LNCAP (cell line): ENCODE data around the gene PDK2.

Experiments used
- CTCF ChIP-seq: fragments of 450-650 bp; IDR thresholded peaks from 2 replicates; pipeline ENCODE4 v1.5.1; 2017; ENCODE audit warnings: mild to moderate bottlenecking

Gene PDK2

DNA sequence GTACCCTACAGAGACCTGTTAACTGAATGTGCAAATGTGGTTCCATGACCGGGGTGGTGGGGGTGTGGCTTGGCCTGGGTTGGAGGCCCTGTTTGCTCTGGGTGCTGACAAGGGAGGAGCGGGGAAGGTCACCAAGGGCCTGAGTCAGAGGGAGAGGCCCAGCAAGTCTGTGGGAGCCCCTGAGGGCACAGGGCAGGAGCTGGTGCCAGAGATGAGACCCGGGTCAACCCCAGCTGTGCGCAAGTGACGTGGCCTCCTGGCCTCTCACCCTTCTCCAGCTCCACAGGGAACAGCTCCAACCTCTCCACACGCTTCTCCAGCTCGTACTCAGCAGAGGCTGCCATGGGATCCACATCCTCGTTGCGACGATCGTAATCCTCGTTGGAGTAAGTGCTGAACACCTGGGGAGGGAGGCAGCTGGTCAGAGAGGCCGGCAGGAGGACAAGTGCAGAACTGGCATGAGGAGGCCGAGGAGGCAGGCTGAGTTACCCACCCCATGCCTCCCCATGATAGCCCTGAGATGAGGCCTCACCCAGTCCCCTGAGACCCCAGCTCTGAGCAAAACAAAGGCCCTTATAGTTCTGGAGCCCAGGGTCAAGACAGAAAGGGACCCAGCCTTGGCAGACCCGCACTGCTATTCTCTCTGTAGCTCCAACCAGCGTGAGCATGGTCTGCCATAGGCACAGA lies 49.8 kb downstream of the PDK2 start:
- no peak for TF ChIP-seq CTCF

- no peak for TF ChIP-seq CTCF
Measured at GRCh38 chr17:50145532-50146229, 50.5 kb downstream of the PDK2 start.

DNA sequence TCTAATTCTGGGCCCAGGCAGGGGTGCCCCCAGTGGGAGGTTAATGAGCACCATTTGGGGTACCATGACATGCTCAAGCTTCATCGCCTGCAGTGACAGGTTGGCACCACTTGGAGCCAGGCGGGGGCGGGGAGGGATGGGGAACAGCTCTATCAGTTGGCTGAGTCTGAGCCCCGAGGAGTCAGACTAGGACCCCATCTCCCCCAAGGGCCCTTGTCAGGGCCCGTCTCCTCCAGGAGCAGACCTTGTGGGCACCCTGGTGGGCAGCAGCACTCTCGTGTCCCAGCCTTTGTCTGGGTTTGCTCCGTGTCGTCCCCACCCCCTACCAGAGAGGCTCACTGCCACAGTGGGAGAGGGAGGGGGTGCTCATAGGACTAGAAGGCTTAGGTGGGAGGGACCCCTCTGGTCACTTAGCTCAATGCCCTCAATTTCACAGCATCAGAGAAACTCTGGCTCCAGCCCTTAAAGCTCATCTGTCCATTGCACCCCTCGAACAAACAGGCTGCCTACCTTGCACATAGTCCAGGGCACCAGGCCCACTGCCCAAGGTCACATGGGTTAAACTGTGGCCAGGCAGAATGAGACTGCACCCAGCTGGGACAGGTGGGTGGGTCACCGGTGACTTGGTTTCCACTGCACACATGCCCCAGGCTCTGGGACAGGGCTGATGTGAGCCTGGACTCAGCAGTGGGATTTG lies 51.2 kb downstream of the PDK2 start:
- no peak for TF ChIP-seq CTCF

DNA sequence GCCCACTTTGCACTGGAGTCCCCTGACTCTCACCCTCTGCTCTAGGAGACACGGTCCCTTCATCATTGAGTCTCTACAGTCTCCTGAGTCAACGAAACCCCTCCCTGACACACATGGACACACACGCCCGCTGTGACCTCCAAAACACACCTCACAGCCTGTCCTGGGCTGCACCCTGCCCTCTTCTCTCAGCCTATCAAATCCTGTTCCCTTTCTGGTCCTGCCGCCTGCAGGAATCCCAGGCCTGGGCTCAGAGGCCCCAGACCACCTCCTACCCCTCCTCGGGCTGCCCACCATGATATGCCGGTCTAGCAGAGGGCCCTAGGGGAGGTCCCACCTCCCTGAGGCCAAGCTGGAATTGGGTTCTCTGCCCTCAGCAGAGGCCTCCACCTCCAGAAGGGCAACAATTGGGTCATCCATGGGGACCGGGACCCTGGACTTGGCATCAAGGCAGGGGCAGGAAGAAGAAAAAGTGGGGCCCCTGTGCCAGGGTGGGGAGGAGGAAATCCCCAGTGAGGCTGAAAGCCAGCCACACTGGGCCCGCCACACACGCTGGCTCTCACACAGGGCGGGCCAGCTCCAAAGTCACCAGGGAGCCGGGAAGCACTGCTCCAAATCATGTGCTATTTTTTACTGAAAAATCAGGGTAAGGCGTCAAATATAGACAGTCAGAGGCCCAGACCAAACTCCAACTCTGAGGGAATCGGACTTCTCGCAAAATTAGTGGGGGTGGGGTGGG lies 51.9 kb downstream of the PDK2 start:
- TF ChIP-seq CTCF, result no peak

DNA sequence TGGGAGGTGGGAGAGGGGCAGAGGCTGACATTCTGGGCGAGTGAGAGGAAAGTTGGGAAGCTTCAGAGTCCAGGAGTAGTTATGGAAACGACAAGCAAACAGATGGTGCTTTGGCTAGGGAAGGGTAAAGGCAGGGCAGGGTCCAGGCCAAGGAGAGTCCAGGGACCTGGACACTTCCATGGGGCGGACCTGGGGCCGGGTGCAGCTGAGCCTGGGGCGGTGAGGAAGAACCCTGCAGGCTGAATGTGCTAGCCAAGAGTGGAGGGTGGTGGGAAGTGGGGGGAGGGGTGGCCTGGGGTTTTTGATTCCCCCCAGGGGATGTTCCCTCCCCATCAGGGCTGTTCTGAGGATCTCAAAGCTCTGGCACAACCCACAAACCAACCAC lies 52.7 kb downstream of the PDK2 start:
- no peak for TF ChIP-seq CTCF

- no peak for TF ChIP-seq CTCF
Measured at GRCh38 chr17:50148226-50149090, 53.3 kb downstream of the PDK2 start.

DNA sequence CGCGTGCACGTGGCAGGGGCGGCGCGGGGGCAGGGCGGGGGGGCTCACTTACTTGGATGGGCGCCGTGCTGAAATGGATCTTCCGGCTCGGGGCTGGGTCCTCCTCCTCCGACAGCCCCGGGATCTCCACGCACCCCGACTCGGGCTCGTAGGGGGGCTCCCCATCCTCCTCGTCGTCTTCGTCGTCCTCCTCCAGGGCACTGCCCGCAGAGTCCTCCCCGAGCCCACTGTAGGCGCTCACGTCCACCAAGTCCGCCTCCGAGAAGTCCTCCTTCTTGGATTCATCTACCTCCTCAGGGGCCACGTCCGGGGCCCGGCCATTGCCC lies 53.9 kb downstream of the PDK2 start:
- no peak for TF ChIP-seq CTCF
